Measurements from ENCODE around the gene NAA10.

GRCh38 chrX:153950127-153950526, 15.3 kb upstream of the NAA10 start:
- TF ChIP-seq MYBL2 (CRISPR knock-in tag; IDR thresholded peaks at IDR 0.05) (no peak), CTCF (IDR thresholded peaks at IDR 0.05) (no peak), SP1 (CRISPR knock-in tag; conservative IDR thresholded peaks at IDR 0.05) (no peak), PRDM15 (CRISPR knock-in tag; IDR thresholded peaks at IDR 0.05) (no peak), ZNF138 (CRISPR knock-in tag; conservative IDR thresholded peaks at IDR 0.05) (no peak), KAT7 (CRISPR knock-in tag; IDR thresholded peaks at IDR 0.05; ENCODE audit: borderline replicate concordance) (no peak), ZNF121 (CRISPR knock-in tag; IDR thresholded peaks at IDR 0.05) (no peak), ATF6 (CRISPR knock-in tag; IDR thresholded peaks at IDR 0.05) (no peak)
